HepG2 (cell line): ENCODE measurements around the gene TEX19. TPM values are rescaled to one million over a fixed set of nuclear protein-coding genes. Genes with fewer than 3 reads are reported as not detected.

ENCODE experiments used
- ATAC-seq: fragments of 200-7000 bp; cut with Tn5 transposase; 3 replicates; pipeline ENCODE4 v1.9.1; 2020; ENCODE audit warnings: mild to moderate bottlenecking, moderate library complexity
- BruUV-seq: library from RNA; stranded (reverse); fragments of 400-500 nt; replicated peaks from 2 replicates; lab custom pipeline; 2021; lab: Mats Ljungman, UMichigan
- CTCF ChIA-PET: fragments of 300-600 bp; formaldehyde crosslinking; extraction: SDS; loops from one replicate; lab custom pipeline; 2021; ENCODE audit warnings: low total read pairs, inconsistent platforms, low intra/inter-chr PET ratio; lab: Yijun Ruan, JAX
- POLR2A ChIA-PET: fragments of 350-600 bp; sonication (Branson Sonifier 250); formaldehyde crosslinking; loops from one replicate; lab custom pipeline; 2020; ENCODE audit warnings: antibody characterized with exemption, inconsistent platforms; lab: Yijun Ruan, JAX
- DNase-seq: peaks from one replicate; pipeline ENCODE4 v3.0.0-alpha.2; 2015; ENCODE audit warnings: low spot score
- FAIRE-seq: peaks from 3 replicates; lab custom pipeline; 2011; peaks lifted over from hg19 to GRCh38; lab: Jason Lieb, UNC
- H2AFZ ChIP-seq: one replicate; pipeline ENCODE4 v1.6.1; 2011; ENCODE audit warnings: low read length, inconsistent platforms
- H3K27ac ChIP-seq: fragments of 300-600 bp; 3 replicates; pipeline ENCODE4 v1.8.0; 2011; ENCODE audit warnings: mixed run types, mild to moderate bottlenecking, mixed read lengths, low read length, inconsistent platforms; ENCODE audit not compliant: insufficient read depth; ENCODE audit errors: extremely low read length
- H3K27me3 ChIP-seq, 2 experiments: fragments of 200-600 bp in 1 of 2; 2 replicates in 1 of 2; 3 replicates in 1 of 2; pipeline versions ENCODE4 v1.6.0 to v1.8.0; 2011; ENCODE audit warnings: low read length in 2 of 2, mild to moderate bottlenecking in 2 of 2, moderate library complexity in 2 of 2, inconsistent platforms in 1 of 2; ENCODE audit not compliant: insufficient read depth in 2 of 2, control insufficient read depth in 1 of 2
- H3K36me3 ChIP-seq, 2 experiments: fragments of 200-600 bp in 1 of 2; replicated peaks in 1 of 2; 2 replicates in 1 of 2; 3 replicates in 1 of 2; pipeline versions ENCODE4 v1.5.1 to v1.8.0; 2011; ENCODE audit warnings: low read length in 2 of 2, inconsistent platforms in 1 of 2; ENCODE audit not compliant: insufficient read depth in 2 of 2, control insufficient read depth in 1 of 2
- H3K4me1 ChIP-seq: 2 replicates; pipeline ENCODE4 v1.5.1; 2012; ENCODE audit warnings: low read length, inconsistent platforms; ENCODE audit not compliant: insufficient read depth
- H3K4me2 ChIP-seq: 2 replicates; pipeline ENCODE4 v1.6.0; 2011; ENCODE audit warnings: low read depth, low read length, inconsistent platforms
- H3K4me3 ChIP-seq, 3 experiments: fragments of 200-600 bp in 1 of 3; sonication (generic), shearing (Covaris generic) in 1 of 3; replicated peaks in 1 of 3; 2 replicates each; pipeline ENCODE4 v1.5.1; 2011 to 2016; ENCODE audit warnings: low read length in 3 of 3, inconsistent platforms in 2 of 3, low read depth in 2 of 3, mild to moderate bottlenecking in 2 of 3, control low read depth in 1 of 3, mixed read lengths in 1 of 3; ENCODE audit not compliant: insufficient read depth in 1 of 3
- H3K79me2 ChIP-seq: one replicate; pipeline ENCODE4 v1.6.1; 2011; ENCODE audit warnings: low read length, inconsistent platforms; ENCODE audit not compliant: insufficient read depth
- H3K9ac ChIP-seq: 2 replicates; pipeline ENCODE4 v1.6.0; 2011; ENCODE audit warnings: mild to moderate bottlenecking, low read depth, low read length, inconsistent platforms; ENCODE audit not compliant: insufficient read depth
- H3K9me3 ChIP-seq: 2 replicates; pipeline ENCODE4 v1.5.1; 2012; ENCODE audit warnings: mild to moderate bottlenecking, low read length
- H4K20me1 ChIP-seq: 2 replicates; pipeline ENCODE4 v1.6.0; 2011; ENCODE audit warnings: inconsistent platforms, mild to moderate bottlenecking, low read length, moderate library complexity; ENCODE audit not compliant: insufficient read depth
- PPARG ChIP-seq: conservative IDR thresholded peaks from 2 replicates; pipeline ENCODE4 v1.6.1; 2016; ENCODE audit warnings: missing biosample characterization, missing genetic modification reagents
- ZNF776 ChIP-seq: sonication (generic); formaldehyde crosslinking; IDR thresholded peaks from 2 replicates; pipeline ENCODE4 v1.4.0; 2020; ENCODE audit warnings: mild to moderate bottlenecking, missing genetic modification reagents
- WGBS: methylation state at CpG from one replicate; pipeline ENCODE4 v1.1.6; 2017; ENCODE audit warnings: low lambda C conversion rate; 5-methylcytosine and 5-hydroxymethylcytosine counted together
- in situ Hi-C: cut with HindIII; loops from 2 replicates; pipeline ENCODE4 v1.10.0; 2017; ENCODE audit warnings: low pct_unique_long_range_greater_than_20kb; ENCODE audit not compliant: extremely low pct_ligation_motif_present
- intact Hi-C: fragments of 100-400 bp; cut with micrococcal nuclease; formaldehyde crosslinking; loops from one replicate; pipeline ENCODE4 v1.10.0; 2022; ENCODE audit not compliant: unreplicated experiment
- polyA plus RNA-seq, 8 experiments: library from polyadenylated mRNA; depleted of rRNA in 3 of 8; stranded (reverse) in 7 of 8; unstranded in 1 of 8; fragments of >200 nt; fragmentation: Illumina TruSeq in 4 of 8; extraction: Trizol in 4 of 8; gene quantifications; 2 replicates each; pipeline versions ENCODE4 v1.2.1 to v1.2.3, GENCODE V29; 2011 to 2016; ENCODE audit warnings: low read depth in 4 of 8, missing spikeins in 1 of 8, mixed read lengths in 1 of 8; ENCODE audit not compliant: insufficient read depth in 1 of 8
- total RNA-seq, 5 experiments: library from RNA; depleted of rRNA; stranded (reverse); fragments of >200 nt; fragmentation: Illumina TruSeq; extraction: Trizol; gene quantifications; 2 replicates each; pipeline ENCODE4 v1.2.3, GENCODE V29; 2016; ENCODE audit warnings: low read depth in 1 of 5
- TF ChIP-seq, protein P1 (sequence below), 2 experiments: sonication (generic) in 1 of 2; formaldehyde crosslinking in 1 of 2; IDR thresholded peaks; 2 replicates each; pipeline versions ENCODE4 v1.4.0 to v1.6.1; 2016 to 2020; ENCODE audit warnings: borderline replicate concordance in 1 of 2, low read depth in 1 of 2, mild to moderate bottlenecking in 1 of 2, missing genetic modification reagents in 1 of 2

Gene TEX19
- total and polyA plus RNA-seq, 2 of the 13 experiments (the other 11 are each of a cell fraction or from before 2014, with no cell fraction given): 1.3 to 6.0 TPM

DNA sequence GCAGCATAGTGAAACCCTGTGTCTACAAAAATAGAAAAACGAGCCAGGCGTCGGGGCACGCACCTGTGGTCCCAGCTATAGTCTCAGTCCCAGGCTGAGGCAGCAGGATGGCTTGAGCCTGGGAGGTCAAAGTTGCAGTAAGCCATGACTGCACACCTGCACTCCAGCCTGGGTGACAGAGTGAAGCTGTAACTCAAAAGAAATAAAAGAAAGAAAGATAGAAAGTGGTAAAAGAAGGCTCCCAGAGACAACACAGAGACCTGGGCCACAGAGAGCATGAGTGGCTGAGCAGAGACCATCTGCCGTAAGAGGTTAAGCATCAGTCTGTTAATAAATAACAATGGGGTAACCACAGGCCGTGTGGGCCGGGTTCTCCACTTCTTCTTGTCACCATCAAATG lies 43.8 kb downstream of the TEX19 start:
- Histone ChIP-seq H3K27me3 (no peaks in the 10 kb centered on the region), H3K27ac (no peak overlapping the region), H3K9me3 (no peaks in the 10 kb centered on the region), H3K36me3 (peaks cover 19 to 21% of the 10 kb centered on the region in 2 experiments; a peak in 4 of 5 replicates), H3K79me2 (no peaks in the 10 kb centered on the region), H2AFZ (no peak overlapping the region), H3K4me3 (no peak overlapping the region), H3K4me1 (peaks cover 13% of the 10 kb centered on the region), H4K20me1 (no peaks in the 10 kb centered on the region), H3K9ac (no peak overlapping the region), H3K4me2 (no peak overlapping the region)
- no TSS peak for BruUV-seq
- ATAC-seq (peak; percentile 81), DNase-seq (no peak), FAIRE-seq (peak; percentile 69)
- 53% methylated on average over 7 of the region's 7 CpGs for WGBS
- in situ Hi-C loops (no loop called here), intact Hi-C loops (no loop called here)
- CTCF ChIA-PET: no interaction called here
- POLR2A ChIA-PET: no interaction called here
- TF ChIP-seq, protein P1, sequence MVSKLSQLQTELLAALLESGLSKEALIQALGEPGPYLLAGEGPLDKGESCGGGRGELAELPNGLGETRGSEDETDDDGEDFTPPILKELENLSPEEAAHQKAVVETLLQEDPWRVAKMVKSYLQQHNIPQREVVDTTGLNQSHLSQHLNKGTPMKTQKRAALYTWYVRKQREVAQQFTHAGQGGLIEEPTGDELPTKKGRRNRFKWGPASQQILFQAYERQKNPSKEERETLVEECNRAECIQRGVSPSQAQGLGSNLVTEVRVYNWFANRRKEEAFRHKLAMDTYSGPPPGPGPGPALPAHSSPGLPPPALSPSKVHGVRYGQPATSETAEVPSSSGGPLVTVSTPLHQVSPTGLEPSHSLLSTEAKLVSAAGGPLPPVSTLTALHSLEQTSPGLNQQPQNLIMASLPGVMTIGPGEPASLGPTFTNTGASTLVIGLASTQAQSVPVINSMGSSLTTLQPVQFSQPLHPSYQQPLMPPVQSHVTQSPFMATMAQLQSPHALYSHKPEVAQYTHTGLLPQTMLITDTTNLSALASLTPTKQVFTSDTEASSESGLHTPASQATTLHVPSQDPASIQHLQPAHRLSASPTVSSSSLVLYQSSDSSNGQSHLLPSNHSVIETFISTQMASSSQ (IDR thresholded peaks at IDR 0.05; ENCODE audit: low read depth): peak; percentile 64; the same call in 1 of the 2 replicates
- TF ChIP-seq, protein P1 (CRISPR knock-in tag; IDR thresholded peaks at IDR 0.05; ENCODE audit: borderline replicate concordance): no peak
- TF ChIP-seq ZNF776 (CRISPR knock-in tag) (no peak), PPARG (CRISPR knock-in tag) (no peak)
